K562 (cell line): Measurements from ENCODE around the gene PTPN1. TPM values are rescaled to one million over a fixed set of nuclear protein-coding genes. Genes with fewer than 3 reads are reported as not detected.

Experiments
- ATF6 ChIP-seq: sonication (generic); formaldehyde crosslinking; IDR thresholded peaks from 2 replicates; pipeline ENCODE4 v1.4.0; 2020; ENCODE audit warnings: mild to moderate bottlenecking, missing genetic modification reagents
- CEBPG ChIP-seq, 3 experiments: fragments of 200-800 bp in 1 of 3; sonication (Bioruptor generic) in 1 of 3; sonication (generic) in 1 of 3; formaldehyde crosslinking in 1 of 3; IDR thresholded peaks in 2 of 3; conservative IDR thresholded peaks in 1 of 3; 2 replicates each; pipeline versions ENCODE4 v1.6.1 to v1.8.0; 2016 to 2022; ENCODE audit warnings: missing compliant biosample characterization in 2 of 3, missing genetic modification characterization in 2 of 3, mild to moderate bottlenecking in 1 of 3, missing genetic modification reagents in 1 of 3
- ELK3 ChIP-seq: fragments of 450-650 bp; formaldehyde crosslinking; IDR thresholded peaks from 2 replicates; pipeline ENCODE4 v1.4.0; 2020; ENCODE audit warnings: mild to moderate bottlenecking
- ILK ChIP-seq: fragments of 450-650 bp; IDR thresholded peaks from 2 replicates; pipeline ENCODE4 v1.6.1; 2016; ENCODE audit warnings: missing genetic modification characterization, low read depth, mild to moderate bottlenecking, missing compliant biosample characterization, moderate library complexity, borderline replicate concordance
- MAFG ChIP-seq: fragments of 450-650 bp; conservative IDR thresholded peaks from 2 replicates; pipeline ENCODE4 v1.6.1; 2016; ENCODE audit warnings: missing genetic modification characterization, missing compliant biosample characterization
- MEF2D ChIP-seq: conservative IDR thresholded peaks from 2 replicates; pipeline ENCODE4 v1.6.1; 2016; ENCODE audit warnings: low read depth, missing genetic modification characterization, missing compliant biosample characterization
- MTA2 ChIP-seq: fragments of 450-650 bp; IDR thresholded peaks from 2 replicates; pipeline ENCODE4 v1.6.1; 2016; ENCODE audit warnings: low read depth
- NFRKB ChIP-seq: fragments of 450-650 bp; IDR thresholded peaks from 2 replicates; pipeline ENCODE4 v1.6.1; 2016; ENCODE audit warnings: low read depth
- PCBP2 ChIP-seq: fragments of 200-400 bp; formaldehyde crosslinking; IDR thresholded peaks from 2 replicates; pipeline ENCODE4 v1.6.1; 2018; ENCODE audit warnings: low read length, low read depth, mild to moderate bottlenecking, moderate library complexity; ENCODE audit not compliant: poor library complexity, severe bottlenecking
- SFPQ ChIP-seq: fragments of 200-400 bp; formaldehyde crosslinking; IDR thresholded peaks from 2 replicates; pipeline ENCODE4 v1.6.1; 2017; ENCODE audit warnings: mild to moderate bottlenecking, low read depth, low read length, moderate library complexity
- SIX5 ChIP-seq, 2 experiments: IDR thresholded peaks; 2 replicates each; pipeline ENCODE4 v1.6.1; 2011; ENCODE audit warnings: low read length in 2 of 2, borderline replicate concordance in 1 of 2, low read depth in 1 of 2, mild to moderate bottlenecking in 1 of 2, moderate library complexity in 1 of 2; ENCODE audit not compliant: insufficient read depth in 1 of 2
- SLC30A9 ChIP-seq: fragments of 250-450 bp; sonication (Bioruptor Pico); IDR thresholded peaks from 2 replicates; pipeline ENCODE4 v1.8.0; 2022; ENCODE audit warnings: mild to moderate bottlenecking, moderate library complexity
- UBTF ChIP-seq, 2 experiments: IDR thresholded peaks; 2 replicates each; pipeline ENCODE4 v1.6.1; 2012; ENCODE audit warnings: improper control_type of control experiment in 2 of 2, low read depth in 2 of 2, low read length in 2 of 2, borderline replicate concordance in 1 of 2
- XRCC3 ChIP-seq: fragments of 450-650 bp; IDR thresholded peaks from 2 replicates; pipeline ENCODE4 v1.6.1; 2017; ENCODE audit warnings: mild to moderate bottlenecking, moderate library complexity
- ZC3H11A ChIP-seq: IDR thresholded peaks from 2 replicates; pipeline ENCODE4 v1.6.1; 2012; ENCODE audit warnings: low read depth, low read length, improper control_type of control experiment
- ZKSCAN3 ChIP-seq: fragments of 250-450 bp; sonication (Bioruptor Pico); IDR thresholded peaks from 2 replicates; pipeline ENCODE4 v1.4.0; 2020
- ZNF280B ChIP-seq: fragments of 250-450 bp; sonication (Bioruptor Pico); IDR thresholded peaks from 2 replicates; pipeline ENCODE4 v1.5.1; 2021; ENCODE audit warnings: mild to moderate bottlenecking
- ZZZ3 ChIP-seq: fragments of 450-650 bp; IDR thresholded peaks from 2 replicates; pipeline ENCODE4 v1.6.1; 2016; ENCODE audit warnings: antibody characterized with exemption, mild to moderate bottlenecking, moderate library complexity
- polyA plus RNA-seq, 8 experiments: library from polyadenylated mRNA; depleted of rRNA in 4 of 8; stranded (reverse) in 5 of 8; unstranded in 3 of 8; fragments of >200 nt; fragmentation: Nextera tagmentation in 2 of 8; fragmentation: Illumina TruSeq in 1 of 8; extraction: Ambion mirVana in 2 of 8; extraction: Trizol in 1 of 8; gene quantifications; 2 replicates each; pipeline versions ENCODE4 v1.2.1 to v1.2.3, GENCODE V29; 2011 to 2014; ENCODE audit warnings: inconsistent platforms in 1 of 8, missing spikeins in 1 of 8
- total RNA-seq, 7 experiments: library from RNA; depleted of rRNA in 6 of 7; stranded (reverse); fragments of >200 nt in 6 of 7; fragmentation: Illumina TruSeq in 2 of 7; extraction: Trizol in 2 of 7; gene quantifications; 2 replicates each; pipeline versions ENCODE4 v1.2.1 to v1.2.3, GENCODE V29; 2011 to 2021; ENCODE audit warnings: low replicate concordance in 1 of 7

The PTPN1 gene
- total and polyA plus RNA-seq, 9 of the 15 experiments (the other 6 are each of a cell fraction or from before 2014, with no cell fraction given) = 11.0 to 85.3 (median 54.0) TPM

GRCh38 chr20:50482396-50482981 is 27.7 kb upstream of the PTPN1 start (continued):
- TF ChIP-seq UBTF (IDR thresholded peaks at IDR 0.05; ENCODE audit: borderline replicate concordance in 1 of 2, low read depth in 2 of 2, low read length in 2 of 2) (no peak), ATF6 (no peak), ELK3 (CRISPR knock-in tag) (no peak), MTA2 (no peak; the same call in 1 of the 2 replicates), SIX5 (IDR thresholded peaks at IDR 0.05; ENCODE audit: borderline replicate concordance in 1 of 2, insufficient read depth in 1 of 2, low read depth in 1 of 2, low read length in 2 of 2) (no peak), NFRKB (peak; percentile 84), ZNF280B (no peak), PCBP2 (no peak), MEF2D (tag) (peak; percentile 39; the same call in 1 of the 2 replicates), MAFG (tag) (no peak), ILK (tag) (0 out of 2 replicates have a peak, but pooled peaks have one; percentile 38), ZZZ3 (no peak), ZKSCAN3 (CRISPR knock-in tag) (no peak), SLC30A9 (CRISPR knock-in tag) (no peak), ZC3H11A (no peak), SFPQ (no peak), XRCC3 (no peak), CEBPG (CRISPR knock-in tag; IDR thresholded peaks at IDR 0.05) (no peak), CEBPG (tag; conservative IDR thresholded peaks at IDR 0.05 in 1 of 2, IDR thresholded peaks at IDR 0.05 in 1 of 2) (no peak)
